GM18508 (cell line): ENCODE measurements around the gene MAD1L1.
A peak's percentile ranks its signal among the peaks of the same experiment; 100 is the strongest.

Experiments
- ATAC-seq: cut with Tn5 transposase; IDR thresholded peaks from one replicate; pipeline ENCODE4 v1.9.1; 2021; ENCODE audit warnings: moderate number of reproducible peaks; ENCODE audit not compliant: insufficient read depth, unreplicated experiment

The MAD1L1 gene

DNA sequence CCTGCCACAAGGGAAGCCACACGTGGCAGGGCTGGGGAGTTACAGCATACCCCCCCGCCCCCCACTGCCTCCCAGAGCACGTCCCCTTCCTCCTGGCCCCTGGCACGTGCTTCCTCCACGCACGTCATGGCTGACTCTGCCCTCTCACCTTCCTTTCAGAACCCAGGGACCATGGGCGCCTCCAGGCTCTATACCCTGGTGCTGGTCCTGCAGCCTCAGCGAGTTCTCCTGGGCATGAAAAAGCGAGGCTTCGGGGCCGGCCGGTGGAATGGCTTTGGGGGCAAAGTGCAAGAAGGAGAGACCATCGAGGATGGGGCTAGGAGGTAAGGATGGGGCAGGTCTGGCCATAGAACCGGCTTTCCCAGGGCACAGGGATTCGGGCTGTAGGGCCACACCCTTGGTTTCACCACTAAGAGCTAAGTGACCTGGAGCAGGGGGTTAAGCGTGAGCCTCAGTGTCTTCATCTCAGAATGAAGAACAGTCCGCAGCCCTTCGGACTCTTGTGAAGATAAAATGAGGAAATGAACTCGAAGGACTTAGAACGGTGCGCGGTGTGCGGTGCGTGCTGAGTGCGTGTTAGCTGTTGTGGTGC lies 11.8 kb upstream of the MAD1L1 start:
- no peak for ATAC-seq

DNA sequence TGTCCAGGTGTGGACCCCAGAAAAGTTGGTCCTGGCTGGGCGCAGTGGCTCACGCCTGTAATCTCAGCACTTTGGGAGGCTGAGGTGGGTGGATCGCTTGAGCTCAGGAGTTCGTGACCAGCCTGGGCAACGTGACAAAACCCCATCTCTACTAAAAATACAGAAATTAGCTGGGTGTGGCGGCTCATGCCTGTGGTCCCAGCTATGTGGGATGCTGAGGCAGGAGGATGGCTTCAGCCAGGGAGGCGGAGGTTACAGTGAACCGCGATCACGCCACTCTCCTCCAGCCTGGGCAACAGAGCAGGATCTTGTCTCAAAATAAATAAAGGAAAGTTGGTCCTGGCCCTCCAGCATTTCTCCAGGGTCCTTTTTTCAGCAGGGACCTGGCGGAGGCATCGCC lies 10.7 kb upstream of the MAD1L1 start:
- no peak for ATAC-seq

- no peak for ATAC-seq
Observed at GRCh38 chr7:2242541-2243429, 10.0 kb upstream of the MAD1L1 start.

- no peak for ATAC-seq
Observed at GRCh38 chr7:2241580-2242540, 9.1 kb upstream of the MAD1L1 start, which contains the start of the genes MRM2 and NUDT1. MRM2 (minus strand) TSS chr7:2242205; CDS start chr7:2242169, 36 bp downstream. NUDT1 (plus strand) TSS chr7:2242226; CDS start chr7:2244575, 2,349 bp downstream.

- no peak for ATAC-seq
Observed at GRCh38 chr7:2239242-2239641, 6.5 kb upstream of the MAD1L1 start.

DNA sequence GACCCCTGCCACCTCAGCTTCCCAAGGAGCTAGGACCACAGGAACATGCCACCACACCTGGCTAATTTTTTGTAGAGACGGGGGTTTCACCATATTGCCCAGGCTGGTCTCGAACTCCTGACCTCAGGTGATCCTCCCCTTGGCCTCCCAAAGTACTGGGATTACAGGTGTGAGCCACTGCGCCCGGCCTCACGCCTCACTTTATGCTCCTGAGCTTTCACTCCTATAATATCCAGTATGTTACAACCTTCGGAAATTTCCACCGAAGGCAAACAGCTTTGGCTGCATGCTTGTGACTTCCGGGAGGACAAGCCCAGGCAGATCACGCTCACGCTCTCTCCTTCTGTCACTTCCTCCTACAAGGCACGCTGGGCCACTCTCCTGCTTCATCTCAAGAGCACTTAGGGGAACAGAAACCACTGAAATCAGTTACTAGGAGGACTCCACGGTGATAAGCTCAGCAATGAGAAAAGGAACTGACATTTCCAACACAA lies 4.4 kb upstream of the MAD1L1 start:
- ATAC-seq = peak; percentile 72

- no peak for ATAC-seq
Observed at GRCh38 chr7:2233926-2234325, 1.2 kb upstream of the MAD1L1 start.

GRCh38 chr7:2231992-2232765 lies 566 bp downstream of the MAD1L1 start:
- no peak for ATAC-seq

- no peak for ATAC-seq
Observed at GRCh38 chr7:2230882-2231281, 1.9 kb downstream of the MAD1L1 start.

DNA sequence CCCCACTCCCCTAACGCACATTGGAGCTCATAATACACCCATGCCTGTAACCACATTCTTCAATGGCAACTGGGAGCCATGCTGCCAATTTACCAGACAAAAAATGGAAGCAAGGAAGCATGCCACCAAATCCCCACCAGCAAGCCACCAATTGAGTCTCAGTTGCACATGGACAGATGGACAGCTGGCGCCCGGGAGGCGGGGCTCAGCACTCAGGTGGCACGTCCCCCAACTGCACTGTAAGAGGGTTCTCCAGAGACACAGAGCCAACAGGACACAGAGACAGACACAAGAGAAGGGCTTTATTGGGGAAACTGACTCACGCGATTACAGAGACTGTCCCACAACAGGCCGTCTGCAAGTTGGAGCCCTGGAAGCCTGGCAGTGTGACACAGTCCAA lies 2.5 kb downstream of the MAD1L1 start:
- ATAC-seq = no peak

GRCh38 chr7:2229467-2229866 lies 3.3 kb downstream of the MAD1L1 start:
- no peak for ATAC-seq

DNA sequence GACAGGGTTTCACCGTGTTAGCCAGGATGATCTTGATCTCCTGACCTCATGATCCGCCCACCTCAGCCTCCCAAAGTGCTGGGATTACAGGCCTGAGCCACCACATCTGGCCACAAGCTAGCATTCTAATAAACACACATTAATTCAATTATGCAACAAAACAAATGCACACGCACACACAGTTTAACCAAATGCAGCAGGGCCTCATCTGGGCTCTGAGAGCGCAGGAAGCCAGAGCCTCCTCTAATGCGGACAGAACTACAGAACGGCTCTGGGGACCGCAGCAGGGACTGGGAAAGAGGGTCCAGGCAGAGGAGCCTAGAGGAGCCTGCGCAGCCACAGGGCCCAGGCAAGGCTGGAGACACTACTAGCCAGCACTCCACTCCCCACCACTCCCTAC lies 3.8 kb downstream of the MAD1L1 start:
- no peak for ATAC-seq

- ATAC-seq = no peak
Observed at GRCh38 chr7:2227699-2228098, 5.0 kb downstream of the MAD1L1 start.

DNA sequence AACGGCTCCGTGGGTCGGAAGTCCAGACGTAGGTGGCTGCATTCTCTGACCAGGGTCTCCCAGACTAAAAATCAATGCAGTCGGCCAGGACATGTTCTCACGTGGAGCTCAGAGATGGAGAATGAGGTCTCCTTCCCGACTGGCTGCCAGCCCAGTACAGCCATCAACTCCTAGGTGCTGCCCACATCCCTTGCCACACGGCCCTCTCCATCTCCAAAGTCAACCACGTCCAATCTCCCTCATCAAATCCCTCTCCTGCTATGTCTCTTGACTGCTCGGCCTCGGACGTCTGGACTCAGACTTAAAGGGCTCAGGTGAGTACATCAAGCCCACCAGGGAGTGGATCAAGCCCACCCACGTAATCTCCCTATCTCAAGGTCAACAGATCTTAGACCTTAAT lies 6.9 kb downstream of the MAD1L1 start:
- ATAC-seq = no peak

DNA sequence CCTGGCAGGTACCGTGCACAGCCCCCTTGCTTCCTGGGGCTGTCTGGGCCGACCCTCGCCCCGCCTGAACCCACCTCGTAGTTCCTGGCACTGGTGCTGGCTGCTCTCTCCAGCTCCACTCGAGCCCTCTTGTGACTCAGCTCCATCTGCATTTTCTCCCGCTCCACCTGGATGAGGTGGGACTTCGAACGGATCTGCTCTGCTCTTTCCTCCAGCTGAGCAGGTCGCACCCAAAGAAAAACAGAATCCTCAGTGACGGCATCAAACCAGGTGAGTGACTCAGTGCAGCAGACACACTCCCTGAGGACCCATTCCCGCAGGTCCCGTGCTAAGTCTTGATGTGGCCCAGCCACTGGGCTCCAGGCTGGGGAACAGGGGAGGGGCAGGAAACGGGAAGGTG lies 7.4 kb downstream of the MAD1L1 start:
- ATAC-seq = no peak

DNA sequence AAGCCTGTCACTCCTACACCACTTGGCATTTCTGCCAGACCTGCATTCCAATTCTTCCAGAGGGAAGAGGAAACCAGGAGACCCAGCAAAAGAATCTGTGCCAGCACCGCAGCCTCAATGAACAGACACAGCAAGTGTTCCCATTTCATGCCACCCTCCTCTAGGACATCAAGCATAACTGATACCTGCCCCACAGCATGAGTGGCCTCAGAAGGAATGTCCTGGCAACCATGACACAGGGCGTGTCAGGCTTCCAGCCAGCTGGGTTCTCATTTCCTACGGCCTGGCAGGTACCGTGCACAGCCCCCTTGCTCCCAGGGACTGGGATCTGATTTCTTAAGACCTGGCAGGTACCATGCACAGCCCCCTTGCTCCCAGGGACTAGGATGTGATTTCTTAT lies 7.8 kb downstream of the MAD1L1 start:
- ATAC-seq = no peak

- ATAC-seq = no peak
Observed at GRCh38 chr7:2224491-2224928, 8.2 kb downstream of the MAD1L1 start.

- ATAC-seq = no peak
Observed at GRCh38 chr7:2223321-2223720, 9.4 kb downstream of the MAD1L1 start.

DNA sequence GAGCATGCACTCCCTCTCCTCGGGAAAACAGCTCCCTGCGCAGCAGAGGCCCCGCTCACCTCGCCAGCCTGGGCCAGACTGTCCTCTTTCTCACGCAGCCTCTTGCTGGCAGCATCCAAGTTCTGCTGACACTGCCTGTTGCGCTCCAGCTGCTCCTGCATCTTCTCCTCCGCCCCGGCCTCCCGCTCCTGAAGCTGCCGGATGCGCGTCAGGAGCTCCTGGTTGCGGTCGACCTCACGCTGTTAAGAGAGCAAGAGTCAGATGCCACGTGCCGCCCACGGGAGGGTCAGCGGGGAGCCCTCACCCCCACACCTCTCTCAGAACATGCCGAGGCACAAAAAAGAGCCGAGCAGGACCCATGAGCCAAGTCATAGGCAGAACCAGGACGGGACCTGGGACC lies 10.2 kb downstream of the MAD1L1 start:
- no peak for ATAC-seq

DNA sequence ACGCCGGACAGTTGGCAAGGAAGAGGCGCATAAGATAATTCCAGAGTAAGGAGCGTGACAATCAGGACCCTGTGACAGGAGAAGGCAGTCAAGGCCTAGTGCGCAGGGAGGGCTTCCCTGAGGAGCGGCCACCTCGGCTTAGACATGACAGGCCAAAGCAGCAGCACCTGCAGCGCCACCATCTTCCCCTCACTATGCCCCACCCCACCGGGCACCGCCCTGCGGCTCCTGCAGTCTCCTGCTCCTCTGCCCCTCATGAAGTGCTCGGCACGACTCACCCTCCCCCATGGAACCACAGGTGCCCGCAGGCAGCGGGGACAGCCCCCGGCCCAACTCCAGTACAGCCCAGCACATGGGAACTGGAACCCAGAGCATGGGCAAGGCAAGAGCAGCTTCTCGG lies 11.8 kb downstream of the MAD1L1 start:
- ATAC-seq = no peak
